NCI-H2107 (cell line): ENCODE measurements around the gene PTCRA.
"Not testable (repeated sequence)": the region's sequence is repeated elsewhere in the genome, so short reads cannot be mapped to it uniquely, and the experiment has no call there.

Source experiments
- DNase-seq: peaks from one replicate; lab custom pipeline; 2025; lab: John Stamatoyannopoulos, UW

PTCRA gene

DNA sequence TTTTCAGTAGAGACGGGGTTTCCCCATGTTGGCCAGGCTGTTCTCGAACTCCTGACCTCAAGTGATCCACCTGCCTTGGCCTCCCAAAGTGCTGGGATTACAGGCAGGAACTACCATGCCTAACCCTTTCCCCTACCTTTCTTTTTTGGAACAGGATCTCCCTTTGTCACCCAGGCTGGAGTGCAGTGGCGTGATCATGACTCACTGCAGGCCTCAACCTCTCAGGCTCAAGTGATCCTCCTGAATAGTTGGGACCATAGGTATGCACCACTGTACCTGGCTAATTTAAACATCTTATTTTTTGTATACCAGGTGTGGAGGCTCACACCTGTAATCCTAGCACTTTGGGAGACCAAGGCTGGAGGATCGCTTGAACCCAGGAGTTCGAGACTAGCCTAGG, 25.5 kb downstream of the PTCRA start:
- not testable (repeated sequence) for DNase-seq

DNA sequence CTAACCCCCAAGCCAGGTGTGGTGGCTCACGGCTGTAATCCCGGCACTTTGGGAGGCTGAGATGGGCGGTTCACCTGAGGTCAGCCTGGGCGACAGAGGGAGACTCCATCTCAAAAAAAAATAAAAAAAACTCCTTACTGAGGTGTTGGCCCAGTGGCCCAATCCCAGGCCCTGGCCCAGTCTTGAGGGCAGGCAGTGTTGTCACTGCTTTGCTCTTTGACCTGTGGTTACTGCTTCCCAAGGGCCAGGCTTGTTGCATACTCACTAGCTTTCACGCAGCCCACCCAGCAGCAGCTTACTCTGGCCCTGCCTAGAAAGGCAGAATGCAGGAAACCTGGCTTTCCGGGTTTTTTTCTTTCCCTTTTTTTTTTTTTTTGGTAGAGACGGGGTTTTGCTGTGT, 26.6 kb downstream of the PTCRA start:
- no peak for DNase-seq

DNA sequence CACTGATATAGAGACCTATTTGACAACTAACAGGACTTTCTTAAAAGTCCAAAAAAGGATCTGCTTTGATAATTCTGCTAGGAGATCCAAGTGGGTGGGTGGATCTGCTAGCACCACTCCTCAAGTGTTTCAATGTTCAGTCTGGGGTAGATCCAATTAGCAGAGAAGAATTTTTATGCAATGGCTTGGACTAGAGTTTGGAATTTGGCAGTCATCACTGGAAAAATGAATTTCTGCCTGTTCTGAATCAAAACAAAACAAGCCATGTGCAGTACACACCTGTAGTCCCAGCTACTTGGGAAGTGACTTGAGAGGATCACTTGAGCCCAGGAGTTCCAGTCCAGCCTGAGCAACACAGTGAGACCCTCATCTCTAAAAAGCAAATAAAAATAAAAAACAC, 32.1 kb downstream of the PTCRA start:
- DNase-seq = no peak

DNA sequence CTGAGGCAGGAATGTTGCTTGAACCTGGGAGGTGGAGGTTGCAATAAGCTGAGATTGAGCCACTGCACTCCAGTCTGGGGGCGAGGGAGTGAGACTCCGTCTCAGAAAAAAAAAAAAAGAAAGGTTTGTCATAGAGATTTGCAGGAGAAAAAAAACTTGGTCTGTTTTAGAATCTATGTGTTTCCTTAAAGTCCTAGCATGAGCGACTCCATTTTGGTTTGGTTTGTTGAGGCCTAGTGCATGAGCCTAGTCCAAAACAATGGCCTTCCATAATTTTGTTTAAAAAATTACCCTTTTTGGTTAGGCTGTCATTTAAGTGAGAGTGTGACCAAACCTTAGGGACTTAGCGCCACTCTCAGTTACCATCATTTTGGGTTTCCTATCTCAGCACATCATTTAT, 36.5 kb downstream of the PTCRA start:
- DNase-seq = no peak

DNA sequence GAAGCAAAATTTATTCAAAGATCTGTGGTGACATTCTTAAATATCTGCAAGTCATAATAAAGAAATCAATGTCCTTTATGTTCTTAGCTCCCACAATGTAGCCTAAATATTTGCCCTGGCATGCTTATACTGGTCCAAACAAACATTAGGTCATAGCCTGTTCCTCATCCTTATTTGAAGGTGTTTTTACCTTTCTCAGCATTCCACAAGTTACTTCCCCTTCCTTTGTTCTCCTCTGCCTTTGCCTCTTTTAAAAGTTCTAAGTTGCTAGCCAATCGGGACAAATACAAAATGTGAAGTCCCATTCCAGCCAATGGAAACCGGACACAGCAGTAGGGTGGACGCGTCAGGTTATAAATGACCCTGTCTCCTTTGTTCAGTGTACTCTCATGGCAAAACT, 38.6 kb downstream of the PTCRA start:
- DNase-seq = not testable (repeated sequence)

DNA sequence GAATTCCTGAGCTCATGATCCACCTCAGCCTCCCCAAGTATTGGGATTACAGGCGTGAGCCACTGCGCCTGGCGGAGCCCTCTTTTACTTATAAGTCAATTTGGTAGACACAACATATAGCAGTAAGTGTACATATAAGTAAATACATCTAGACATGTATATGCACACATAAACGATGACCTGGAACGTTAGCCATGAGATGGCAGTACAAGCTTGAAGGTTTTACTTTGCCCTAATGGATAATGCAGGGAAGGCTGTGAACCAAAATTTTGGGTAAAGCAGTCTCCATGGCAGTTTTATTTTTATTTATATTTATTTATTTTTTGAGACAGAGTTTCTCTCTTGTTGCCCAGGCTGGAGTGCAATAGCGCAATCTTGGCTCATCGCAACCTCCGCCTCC, 42.3 kb downstream of the PTCRA start:
- DNase-seq = no peak

DNA sequence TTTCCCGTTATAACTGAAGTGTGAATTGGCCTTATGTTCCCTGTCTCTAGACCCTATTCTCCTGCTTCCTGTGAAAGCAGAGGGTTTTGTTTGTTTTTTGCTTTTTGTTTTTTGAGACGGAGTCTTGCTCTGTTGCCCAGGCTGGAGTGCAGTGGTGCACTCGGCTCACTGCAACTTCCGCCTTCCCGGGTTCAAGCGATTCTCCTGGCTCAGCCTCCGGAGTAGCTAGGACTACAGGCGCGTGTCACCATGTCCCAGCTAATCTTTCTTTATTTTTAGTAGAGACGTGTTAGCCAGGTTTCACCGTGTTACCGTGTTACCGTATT, 44.0 kb downstream of the PTCRA start:
- DNase-seq = no peak

DNA sequence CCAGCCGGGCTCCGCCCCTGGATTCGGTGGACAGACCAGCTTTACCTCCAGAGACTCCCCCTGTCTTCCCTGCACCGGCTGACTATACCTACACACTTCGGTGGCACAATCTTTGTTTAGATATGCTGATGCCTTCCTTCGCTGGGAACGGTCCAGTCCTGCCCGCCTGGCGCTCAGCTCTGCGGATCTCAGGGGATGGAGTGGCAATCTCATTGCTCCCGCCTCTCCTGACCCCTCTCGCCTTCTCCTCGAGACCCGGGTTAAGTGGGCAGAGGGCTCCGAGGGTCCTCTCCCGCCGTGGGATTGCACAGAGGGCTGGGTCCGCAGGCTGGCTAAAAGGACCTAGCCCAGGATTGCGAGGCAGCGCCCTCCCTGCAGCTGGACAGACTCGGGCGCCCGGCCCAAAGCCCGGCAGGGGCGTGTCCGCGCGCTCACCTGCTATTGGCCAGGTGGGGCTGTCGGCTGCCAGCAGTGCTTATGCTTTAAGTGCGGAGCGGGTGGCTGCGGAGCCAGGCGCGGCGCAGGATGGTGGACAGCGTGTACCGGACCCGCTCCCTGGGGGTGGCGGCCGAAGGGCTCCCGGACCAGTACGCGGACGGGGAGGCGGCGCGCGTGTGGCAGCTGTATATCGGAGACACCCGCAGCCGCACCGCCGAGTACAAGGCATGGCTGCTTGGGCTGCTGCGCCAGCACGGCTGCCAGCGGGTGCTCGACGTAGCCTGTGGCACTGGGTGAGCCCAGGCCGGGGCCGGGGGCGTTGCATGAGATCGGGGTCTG, 44.6 kb downstream of the PTCRA start, which contains the start of gene GNMT:
Gene GNMT (plus strand): TSS at position 512 of the 777 bp plus-strand sequence. CDS start 14 bp downstream, at position 526.
- no peak for DNase-seq

DNA sequence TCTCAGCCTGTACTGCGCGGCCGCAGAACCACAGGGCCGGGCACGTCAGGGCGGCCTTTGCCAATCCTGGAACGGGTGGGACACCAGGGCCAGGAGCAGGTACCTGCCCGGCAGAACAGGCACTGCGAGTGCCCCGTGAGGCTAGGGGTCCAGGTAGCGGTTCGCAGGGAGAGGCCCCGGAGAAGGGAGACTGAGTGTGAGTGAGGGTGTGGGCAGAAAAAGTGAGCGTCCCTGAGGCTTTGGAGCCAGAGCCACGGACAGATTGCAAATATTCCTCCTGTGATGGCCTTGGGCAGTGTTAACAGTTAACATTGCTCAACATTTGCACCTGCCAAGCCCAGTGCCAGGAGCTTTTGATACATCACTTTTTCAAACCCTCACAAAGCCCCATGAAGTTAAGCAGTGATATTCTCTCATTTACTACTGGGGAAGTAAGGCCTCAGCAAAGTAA, 45.2 kb downstream of the PTCRA start:
- no peak for DNase-seq

DNA sequence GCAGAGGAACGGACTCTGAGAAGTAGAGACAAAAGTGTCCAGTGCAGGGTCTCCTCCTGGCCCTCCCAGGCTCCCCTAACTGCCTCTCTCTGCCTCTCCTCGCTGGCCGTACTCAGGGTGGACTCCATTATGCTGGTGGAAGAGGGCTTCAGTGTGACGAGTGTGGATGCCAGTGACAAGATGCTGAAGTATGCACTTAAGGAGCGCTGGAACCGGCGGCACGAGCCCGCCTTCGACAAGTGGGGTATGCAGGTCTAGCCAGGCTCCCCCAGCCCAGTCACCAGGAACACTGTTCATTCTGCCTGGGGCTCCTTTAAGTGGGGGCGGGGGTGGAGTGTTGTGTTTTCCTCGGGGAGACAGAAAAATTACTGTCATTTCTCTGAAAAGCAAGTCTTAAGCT, 46.2 kb downstream of the PTCRA start:
- DNase-seq = no peak

DNA sequence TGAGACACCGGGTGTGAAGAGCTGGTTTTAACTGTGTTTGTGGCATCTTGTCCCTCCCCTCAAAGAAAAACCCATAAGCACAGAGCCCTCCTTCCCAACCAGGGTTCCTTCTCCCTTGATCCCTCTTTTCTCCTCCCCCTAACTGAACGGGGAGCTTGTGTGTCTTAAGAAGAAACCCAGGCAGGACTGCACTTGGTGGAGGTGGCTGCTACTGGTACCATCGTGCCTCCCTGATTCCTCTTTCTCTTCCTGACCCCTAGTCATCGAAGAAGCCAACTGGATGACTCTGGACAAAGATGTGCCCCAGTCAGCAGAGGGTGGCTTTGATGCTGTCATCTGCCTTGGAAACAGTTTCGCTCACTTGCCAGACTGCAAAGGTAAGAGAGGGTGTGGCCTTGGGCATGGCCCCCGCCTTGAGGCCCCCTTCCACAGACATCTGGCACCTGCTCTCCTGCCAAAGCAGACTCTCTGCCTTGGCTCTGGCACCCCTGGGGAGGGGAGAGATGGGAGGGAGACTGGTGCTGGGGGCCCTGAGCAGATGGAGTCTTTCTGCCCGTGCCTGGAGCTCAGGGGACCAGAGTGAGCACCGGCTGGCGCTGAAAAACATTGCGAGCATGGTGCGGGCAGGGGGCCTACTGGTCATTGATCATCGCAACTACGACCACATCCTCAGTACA, 46.8 kb downstream of the PTCRA start:
- no peak for DNase-seq

DNA sequence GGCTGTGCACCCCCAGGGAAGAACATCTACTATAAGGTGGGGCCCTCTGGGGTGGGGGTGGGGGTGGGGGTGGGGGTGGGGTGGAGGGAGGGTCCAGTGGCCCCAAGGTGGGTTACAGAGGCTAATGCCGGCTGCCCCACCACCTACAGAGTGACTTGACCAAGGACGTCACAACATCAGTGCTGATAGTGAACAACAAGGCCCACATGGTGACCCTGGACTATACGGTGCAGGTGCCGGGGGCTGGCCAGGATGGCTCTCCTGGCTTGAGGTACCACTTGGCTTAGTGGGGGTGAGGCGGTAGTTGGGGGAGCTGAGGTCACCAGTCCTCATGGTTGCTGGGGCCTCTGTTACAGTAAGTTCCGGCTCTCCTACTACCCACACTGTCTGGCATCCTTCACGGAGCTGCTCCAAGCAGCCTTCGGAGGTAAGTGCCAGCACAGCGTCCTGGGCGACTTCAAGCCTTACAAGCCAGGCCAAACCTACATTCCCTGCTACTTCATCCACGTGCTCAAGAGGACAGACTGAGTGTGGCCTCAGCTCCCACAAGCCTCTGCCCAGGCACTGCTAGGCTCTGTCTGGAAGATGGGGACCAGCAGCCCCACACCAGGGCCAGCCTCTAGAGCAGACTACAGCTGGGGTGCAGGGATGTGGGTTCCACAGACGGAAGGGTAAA, 47.5 kb downstream of the PTCRA start:
- DNase-seq = no peak

DNA sequence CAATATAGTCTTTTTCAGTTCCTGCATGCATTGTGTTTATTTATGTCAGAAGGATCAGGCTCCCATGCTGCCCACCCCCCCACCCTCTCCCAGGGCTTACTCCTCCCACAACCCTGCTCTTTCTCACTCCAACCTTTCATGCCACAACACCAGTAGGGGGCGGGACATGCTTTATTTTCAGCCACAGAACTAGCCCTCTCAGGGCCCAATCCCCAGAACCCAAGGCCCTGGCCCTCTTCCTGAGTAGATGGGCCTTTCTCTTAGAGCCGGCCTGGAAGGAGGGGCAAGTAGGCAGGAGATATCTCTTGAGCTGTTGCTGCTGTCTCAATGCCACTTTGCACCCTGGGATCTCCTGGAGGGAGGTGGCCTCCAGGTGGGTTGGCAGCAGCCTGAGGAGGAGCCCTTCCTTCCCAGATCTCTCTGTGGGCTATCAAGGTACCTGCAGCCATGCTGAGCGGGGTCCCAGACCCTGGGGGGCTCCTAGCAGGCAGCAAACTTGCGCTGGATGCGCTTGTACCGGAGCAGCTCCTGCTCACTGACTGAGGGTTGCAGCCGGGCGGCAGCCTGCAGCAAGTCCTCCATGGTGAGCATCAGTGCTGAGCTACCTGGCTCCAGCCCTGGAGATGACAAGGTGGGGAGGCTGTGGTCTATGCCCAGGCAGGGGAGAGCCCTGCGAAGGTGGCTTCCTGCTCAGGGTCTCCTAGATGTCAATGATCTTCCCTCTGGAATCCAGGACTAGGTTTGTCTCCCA, 48.2 kb downstream of the PTCRA start:
- no peak for DNase-seq

DNA sequence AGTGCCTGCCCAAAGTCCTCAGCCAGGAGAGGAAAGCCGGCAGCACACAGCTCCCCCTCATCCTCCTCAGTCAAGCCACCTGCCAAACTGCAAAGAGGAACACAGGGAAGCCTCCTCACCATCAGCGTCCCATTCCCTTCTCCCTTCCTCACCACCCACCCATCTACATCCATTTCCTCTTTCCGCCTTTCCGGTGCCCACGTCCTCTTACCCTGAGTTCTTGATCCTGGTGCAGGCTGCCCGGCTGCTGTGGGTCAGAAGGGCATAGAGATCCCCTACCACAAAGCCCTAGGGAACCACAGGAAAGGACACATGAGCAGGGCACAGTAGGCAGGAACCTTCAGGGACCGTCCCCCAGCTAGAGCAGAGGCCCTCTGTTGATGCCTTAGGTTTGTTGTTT, 50.7 kb downstream of the PTCRA start:
- DNase-seq = no peak

DNA sequence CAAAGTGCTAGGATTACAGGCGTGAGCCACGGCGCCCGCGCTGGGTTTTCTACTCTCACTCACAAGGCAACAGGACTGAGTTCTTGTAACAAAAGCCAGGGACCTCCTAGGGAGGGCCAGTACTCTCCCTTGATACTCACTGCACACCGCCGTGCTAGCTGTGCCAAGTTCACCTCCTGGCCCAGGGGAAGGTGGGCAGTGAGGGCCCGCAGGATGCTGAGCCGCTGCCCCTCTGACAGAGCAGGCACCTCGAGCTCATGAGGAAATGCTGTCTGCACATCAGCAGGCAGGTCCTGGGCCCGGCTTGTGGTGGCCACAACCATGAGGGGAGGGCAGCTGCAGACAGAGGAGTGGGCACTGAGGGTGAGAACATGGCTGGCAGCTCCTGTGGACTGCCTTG, 51.4 kb downstream of the PTCRA start:
- DNase-seq = no peak

DNA sequence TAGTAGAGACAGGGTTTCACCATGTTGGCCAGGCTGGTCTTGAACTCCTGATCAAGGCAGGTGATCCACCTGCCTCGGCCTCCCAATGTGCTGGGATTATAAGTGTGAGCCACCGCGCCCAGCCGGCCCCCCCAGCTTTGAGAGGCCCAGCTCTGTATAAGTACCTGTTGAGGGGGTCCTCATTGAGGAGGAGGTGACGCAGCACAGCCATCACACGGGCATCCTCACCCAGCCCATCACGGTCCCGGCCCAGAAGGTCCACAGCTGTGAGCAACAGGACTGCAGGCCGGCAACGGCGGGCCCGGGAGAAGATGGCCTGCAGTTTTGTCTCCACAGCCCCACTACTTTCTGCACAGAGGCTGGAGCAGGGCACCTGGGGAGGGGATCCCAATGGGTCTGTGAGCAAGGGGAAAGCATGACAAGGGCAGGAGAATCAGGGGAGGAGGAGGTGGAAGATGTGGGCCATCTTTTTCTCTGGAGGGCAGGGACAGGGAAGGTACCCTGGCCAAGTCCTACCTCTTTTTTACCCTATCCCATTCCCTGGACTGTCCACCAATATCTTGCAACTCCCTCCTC, 52.4 kb downstream of the PTCRA start:
- no peak for DNase-seq

DNA sequence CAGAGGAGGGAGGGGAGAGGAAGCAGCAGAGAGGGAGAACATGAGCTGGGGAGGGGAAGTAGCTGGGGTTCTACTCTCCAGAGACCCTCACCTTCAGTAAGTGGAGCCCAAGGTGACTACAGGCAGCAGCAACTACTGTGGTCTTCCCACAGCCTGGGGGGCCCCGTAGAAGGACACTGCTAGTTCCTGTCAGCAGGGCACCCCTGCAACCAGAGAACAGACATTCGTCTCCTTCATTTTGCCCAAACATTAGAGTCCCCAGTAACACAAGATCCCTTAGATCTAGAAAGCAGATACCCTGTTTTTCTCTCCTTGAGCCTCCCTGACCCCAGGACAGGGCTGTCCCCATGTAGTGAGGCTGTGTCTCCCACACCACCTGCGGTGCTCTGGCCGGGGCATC, 52.9 kb downstream of the PTCRA start:
- DNase-seq = no peak

DNA sequence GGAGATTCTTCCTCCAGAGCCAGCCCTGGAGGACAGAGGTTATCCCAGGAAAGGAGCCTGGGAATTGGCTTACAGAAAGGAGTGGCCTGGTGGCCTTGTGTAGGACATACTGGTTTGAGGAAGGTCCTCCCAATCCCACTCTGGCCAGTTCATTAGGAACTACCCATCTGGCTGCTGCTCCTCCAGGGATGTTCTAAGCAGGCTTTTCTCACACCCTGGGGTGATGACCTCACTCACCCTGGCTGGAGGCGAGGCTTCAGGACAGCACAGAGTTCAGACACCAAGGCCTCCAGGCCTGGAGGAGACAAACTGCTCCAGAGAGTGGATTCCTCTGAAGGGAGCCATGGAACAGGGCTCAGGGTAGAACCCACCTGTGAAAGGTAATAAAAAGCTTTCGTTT, 53.6 kb downstream of the PTCRA start:
- no peak for DNase-seq

DNA sequence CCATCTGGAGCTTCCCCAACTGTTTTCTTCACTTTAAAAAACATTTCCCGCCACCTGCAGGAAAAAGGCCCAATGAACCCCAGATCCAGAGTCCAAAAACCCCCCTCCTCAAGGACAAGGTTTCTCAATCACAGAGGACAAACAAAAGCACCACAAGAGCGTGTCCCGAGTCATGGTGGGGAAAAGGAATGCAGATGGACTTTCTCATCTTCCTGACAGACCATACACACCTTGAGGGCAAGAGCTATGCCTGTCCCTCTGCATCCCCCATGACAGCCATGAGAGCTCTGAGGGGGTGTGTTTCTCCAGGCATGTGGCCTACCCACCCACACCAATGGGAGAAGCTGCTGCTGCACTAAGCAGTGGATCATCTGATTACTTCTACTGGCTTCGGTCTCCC, 54.1 kb downstream of the PTCRA start:
- DNase-seq = no peak

DNA sequence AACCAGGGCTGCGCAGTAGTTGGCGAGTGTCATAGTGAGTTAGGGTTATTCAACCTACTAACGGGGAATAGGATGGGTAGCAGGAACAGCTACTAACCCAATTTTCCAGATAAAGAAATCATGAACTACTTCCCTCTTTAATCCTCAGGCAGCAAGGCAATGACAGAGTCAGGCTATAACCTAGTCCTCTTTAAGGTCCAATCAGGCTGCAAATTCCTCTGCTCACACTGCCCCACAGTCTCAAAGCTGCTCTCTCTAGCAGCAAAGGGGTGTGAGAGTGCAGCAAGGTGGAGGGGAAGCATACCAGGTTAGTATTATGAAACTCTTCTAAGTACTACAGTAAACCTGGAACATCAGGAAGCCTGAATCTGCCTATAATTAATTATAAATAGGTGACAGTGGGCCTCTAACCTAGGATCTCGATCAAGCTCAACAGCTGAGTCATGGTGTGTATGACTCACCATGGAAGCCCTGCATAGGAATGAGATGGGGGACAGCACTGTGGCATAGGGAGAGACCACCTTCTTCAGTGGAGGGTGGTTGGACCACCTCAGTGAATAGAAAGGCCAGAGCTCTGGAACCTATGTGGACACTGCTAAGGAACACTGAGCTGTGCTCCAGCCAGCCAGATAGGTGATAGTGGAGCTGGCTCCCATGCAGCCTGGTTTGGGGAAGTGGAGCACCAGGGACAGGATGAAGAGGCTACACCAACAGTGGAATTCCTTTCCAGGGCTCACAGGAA, 55.2 kb downstream of the PTCRA start:
- DNase-seq = no peak

DNA sequence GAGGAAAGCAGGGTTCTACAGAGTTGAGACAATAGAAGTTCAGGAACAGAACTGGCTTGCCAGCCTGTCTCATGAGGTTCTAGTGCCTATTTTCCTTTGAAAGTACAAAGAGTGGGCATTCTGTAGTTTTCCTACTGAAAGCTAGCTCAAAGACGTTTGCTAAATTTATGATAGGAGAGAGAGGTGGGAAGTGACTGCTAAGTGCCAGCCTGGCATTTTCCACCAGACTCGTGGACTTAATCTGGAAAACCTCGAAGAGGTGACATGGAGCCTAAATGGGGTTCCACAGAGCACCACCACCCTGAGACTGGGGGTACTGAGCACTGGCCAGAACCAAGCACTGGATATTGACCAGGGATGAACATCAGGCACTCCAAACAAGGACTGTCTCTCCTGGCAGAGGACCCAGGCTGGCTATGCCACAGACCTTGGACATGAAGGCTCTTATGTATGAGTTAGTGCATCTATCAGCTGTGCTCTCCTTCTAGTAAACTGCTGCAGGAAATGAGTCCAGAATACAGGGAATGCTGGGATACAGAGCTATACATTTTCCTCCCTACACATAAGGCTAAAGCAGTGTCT, 56.0 kb downstream of the PTCRA start:
- DNase-seq = no peak
